ENCODE results near the gene KCNQ1. TPM values are rescaled to one million over a fixed set of nuclear protein-coding genes. Genes with fewer than 3 reads are reported as not detected.

The KCNQ1 gene
- polyA plus RNA-seq, 1 donor from 2014 or later = not detected

DNA sequence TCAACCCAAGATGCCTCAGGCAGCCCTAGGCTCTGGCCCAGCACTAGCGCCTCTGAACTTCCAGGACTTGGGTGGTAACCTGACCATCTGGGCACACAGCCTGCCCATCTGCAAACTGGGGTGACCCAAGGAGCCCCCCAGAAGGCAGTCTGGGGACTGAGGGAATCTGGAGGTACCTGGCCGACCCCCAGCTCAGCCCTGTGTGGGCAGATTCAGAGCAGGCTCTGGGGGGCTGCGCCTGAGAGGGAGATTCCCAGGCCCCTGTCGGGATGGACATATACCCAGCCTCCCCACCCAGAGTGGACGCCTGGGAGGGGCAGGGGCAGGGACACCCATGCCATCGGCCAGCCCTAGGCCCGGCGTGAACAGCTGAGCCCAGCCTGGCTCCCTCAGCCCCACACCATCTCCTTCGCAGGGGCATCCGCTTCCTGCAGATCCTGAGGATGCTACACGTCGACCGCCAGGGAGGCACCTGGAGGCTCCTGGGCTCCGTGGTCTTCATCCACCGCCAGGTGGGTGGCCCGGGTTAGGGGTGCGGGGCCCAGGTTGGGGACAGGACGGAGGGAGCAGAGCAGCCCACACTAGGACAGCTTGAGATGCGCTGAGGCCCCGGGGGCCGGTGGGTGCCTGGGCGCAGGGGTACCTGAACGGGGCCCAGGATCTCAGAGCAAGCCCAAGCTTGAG is 126.9 kb downstream of the KCNQ1 start:
- H3K27me3 ChIP-seq (ENCODE audit: insufficient read depth, low read depth, low read length) = no peaks in the 10 kb centered on the region
- no peak for TF ChIP-seq SMC3 (conservative IDR thresholded peaks at IDR 0.05; ENCODE audit: poor library complexity)
- no peak for TF ChIP-seq RAD21 (conservative IDR thresholded peaks at IDR 0.05)
- TF ChIP-seq POLR2AphosphoS5 (IDR thresholded peaks at IDR 0.05) = no peak
- no peak for TF ChIP-seq TAF1 (IDR thresholded peaks at IDR 0.05; ENCODE audit: low read depth)
- no peak for TF ChIP-seq MXI1 (conservative IDR thresholded peaks at IDR 0.05; ENCODE audit: poor library complexity, severe bottlenecking)
- no peak for TF ChIP-seq EP300 (conservative IDR thresholded peaks at IDR 0.05; ENCODE audit: poor library complexity, severe bottlenecking)
- TF ChIP-seq, protein P1, sequence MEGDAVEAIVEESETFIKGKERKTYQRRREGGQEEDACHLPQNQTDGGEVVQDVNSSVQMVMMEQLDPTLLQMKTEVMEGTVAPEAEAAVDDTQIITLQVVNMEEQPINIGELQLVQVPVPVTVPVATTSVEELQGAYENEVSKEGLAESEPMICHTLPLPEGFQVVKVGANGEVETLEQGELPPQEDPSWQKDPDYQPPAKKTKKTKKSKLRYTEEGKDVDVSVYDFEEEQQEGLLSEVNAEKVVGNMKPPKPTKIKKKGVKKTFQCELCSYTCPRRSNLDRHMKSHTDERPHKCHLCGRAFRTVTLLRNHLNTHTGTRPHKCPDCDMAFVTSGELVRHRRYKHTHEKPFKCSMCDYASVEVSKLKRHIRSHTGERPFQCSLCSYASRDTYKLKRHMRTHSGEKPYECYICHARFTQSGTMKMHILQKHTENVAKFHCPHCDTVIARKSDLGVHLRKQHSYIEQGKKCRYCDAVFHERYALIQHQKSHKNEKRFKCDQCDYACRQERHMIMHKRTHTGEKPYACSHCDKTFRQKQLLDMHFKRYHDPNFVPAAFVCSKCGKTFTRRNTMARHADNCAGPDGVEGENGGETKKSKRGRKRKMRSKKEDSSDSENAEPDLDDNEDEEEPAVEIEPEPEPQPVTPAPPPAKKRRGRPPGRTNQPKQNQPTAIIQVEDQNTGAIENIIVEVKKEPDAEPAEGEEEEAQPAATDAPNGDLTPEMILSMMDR (IDR thresholded peaks at IDR 0.05; ENCODE audit: poor library complexity, severe bottlenecking) = no peak
- TF ChIP-seq EZH2 (IDR thresholded peaks at IDR 0.05; ENCODE audit: borderline replicate concordance, insufficient read depth, low read length, poor library complexity, severe bottlenecking) = no peak
- TF ChIP-seq, protein P2, sequence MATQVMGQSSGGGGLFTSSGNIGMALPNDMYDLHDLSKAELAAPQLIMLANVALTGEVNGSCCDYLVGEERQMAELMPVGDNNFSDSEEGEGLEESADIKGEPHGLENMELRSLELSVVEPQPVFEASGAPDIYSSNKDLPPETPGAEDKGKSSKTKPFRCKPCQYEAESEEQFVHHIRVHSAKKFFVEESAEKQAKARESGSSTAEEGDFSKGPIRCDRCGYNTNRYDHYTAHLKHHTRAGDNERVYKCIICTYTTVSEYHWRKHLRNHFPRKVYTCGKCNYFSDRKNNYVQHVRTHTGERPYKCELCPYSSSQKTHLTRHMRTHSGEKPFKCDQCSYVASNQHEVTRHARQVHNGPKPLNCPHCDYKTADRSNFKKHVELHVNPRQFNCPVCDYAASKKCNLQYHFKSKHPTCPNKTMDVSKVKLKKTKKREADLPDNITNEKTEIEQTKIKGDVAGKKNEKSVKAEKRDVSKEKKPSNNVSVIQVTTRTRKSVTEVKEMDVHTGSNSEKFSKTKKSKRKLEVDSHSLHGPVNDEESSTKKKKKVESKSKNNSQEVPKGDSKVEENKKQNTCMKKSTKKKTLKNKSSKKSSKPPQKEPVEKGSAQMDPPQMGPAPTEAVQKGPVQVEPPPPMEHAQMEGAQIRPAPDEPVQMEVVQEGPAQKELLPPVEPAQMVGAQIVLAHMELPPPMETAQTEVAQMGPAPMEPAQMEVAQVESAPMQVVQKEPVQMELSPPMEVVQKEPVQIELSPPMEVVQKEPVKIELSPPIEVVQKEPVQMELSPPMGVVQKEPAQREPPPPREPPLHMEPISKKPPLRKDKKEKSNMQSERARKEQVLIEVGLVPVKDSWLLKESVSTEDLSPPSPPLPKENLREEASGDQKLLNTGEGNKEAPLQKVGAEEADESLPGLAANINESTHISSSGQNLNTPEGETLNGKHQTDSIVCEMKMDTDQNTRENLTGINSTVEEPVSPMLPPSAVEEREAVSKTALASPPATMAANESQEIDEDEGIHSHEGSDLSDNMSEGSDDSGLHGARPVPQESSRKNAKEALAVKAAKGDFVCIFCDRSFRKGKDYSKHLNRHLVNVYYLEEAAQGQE (IDR thresholded peaks at IDR 0.05; ENCODE audit: borderline replicate concordance) = no peak

DNA sequence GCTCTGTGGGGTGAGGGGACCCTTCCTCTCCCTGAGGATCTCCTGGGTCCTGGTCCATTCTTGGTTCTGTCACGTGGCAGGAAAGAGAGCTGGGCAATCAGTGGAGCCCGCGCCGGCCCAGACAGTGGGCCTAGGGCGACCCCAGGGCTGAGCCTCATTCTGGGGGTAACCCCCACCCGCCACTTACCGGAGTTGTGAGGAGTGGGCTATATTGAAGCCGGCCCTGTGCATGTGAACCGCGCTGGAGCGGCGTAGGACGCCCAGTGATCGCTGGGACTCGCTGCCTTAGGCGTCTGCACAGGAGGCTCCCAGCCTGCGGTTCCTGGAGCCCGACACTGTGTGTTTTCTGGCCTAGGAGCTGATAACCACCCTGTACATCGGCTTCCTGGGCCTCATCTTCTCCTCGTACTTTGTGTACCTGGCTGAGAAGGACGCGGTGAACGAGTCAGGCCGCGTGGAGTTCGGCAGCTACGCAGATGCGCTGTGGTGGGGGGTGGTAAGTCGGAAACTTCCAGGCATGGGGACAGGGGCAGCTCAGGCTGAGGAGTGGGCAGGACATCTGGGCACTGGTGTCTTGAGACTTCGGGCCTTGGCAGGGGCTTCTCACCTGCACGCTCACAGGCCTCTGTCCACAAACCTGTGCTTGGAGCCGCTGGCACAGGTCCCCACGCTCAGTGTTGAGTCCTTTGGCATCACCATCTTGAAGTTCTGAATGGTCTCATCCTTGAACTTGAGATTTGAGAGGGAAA is 127.9 kb downstream of the KCNQ1 start:
- TF ChIP-seq, protein P2 (IDR thresholded peaks at IDR 0.05; ENCODE audit: borderline replicate concordance) = no peak
- TF ChIP-seq MXI1 (conservative IDR thresholded peaks at IDR 0.05; ENCODE audit: poor library complexity, severe bottlenecking) (no peak), EZH2 (IDR thresholded peaks at IDR 0.05; ENCODE audit: borderline replicate concordance, insufficient read depth, low read length, poor library complexity, severe bottlenecking) (no peak), TAF1 (IDR thresholded peaks at IDR 0.05; ENCODE audit: low read depth) (no peak), EP300 (conservative IDR thresholded peaks at IDR 0.05; ENCODE audit: poor library complexity, severe bottlenecking) (no peak), RAD21 (conservative IDR thresholded peaks at IDR 0.05) (no peak), POLR2AphosphoS5 (IDR thresholded peaks at IDR 0.05) (no peak), SMC3 (conservative IDR thresholded peaks at IDR 0.05; ENCODE audit: poor library complexity) (no peak)
- TF ChIP-seq, protein P1 (IDR thresholded peaks at IDR 0.05; ENCODE audit: poor library complexity, severe bottlenecking) = no peak
- Histone ChIP-seq H3K9me2 (ENCODE audit: insufficient read depth, low read length) (no peaks in the 10 kb centered on the region), H3K4me3 (ENCODE audit: low read length) (no peak overlapping the region), H4K20me1 (ENCODE audit: insufficient read depth) (no peaks in the 10 kb centered on the region), H3K9me3 (ENCODE audit: low read length) (no peaks in the 10 kb centered on the region), H3K27ac (ENCODE audit: low read length) (no peak overlapping the region), H2AFZ (ENCODE audit: low read depth, low read length) (no peak overlapping the region), H3F3A (ENCODE audit: insufficient read depth, low read length, poor library complexity, severe bottlenecking) (no peaks in the 10 kb centered on the region), H3K27me3 (ENCODE audit: insufficient read depth, low read depth, low read length) (no peaks in the 10 kb centered on the region), H3K36me3 (ENCODE audit: insufficient read depth, low read length) (no peaks in the 10 kb centered on the region), H3K79me2 (replicated peaks; ENCODE audit: insufficient read depth, low read length) (no peaks in the 10 kb centered on the region), H3K9ac (ENCODE audit: low read length) (no peak overlapping the region), H3K4me2 (ENCODE audit: low read length) (no peak overlapping the region)

More for the DNA sequence above, 126.9 kb downstream of the KCNQ1 start:
- Histone ChIP-seq H3F3A (ENCODE audit: insufficient read depth, low read length, poor library complexity, severe bottlenecking) (no peaks in the 10 kb centered on the region), H3K36me3 (ENCODE audit: insufficient read depth, low read length) (no peaks in the 10 kb centered on the region), H4K20me1 (ENCODE audit: insufficient read depth) (no peaks in the 10 kb centered on the region), H3K79me2 (replicated peaks; ENCODE audit: insufficient read depth, low read length) (no peaks in the 10 kb centered on the region), H3K4me3 (ENCODE audit: low read length) (no peak overlapping the region), H3K9ac (ENCODE audit: low read length) (no peak overlapping the region), H3K4me2 (ENCODE audit: low read length) (no peak overlapping the region), H3K9me3 (ENCODE audit: low read length) (no peaks in the 10 kb centered on the region), H2AFZ (ENCODE audit: low read depth, low read length) (no peak overlapping the region), H3K27ac (ENCODE audit: low read length) (no peak overlapping the region), H3K9me2 (ENCODE audit: insufficient read depth, low read length) (no peaks in the 10 kb centered on the region)

Measured in neural cell (in vitro differentiated cells).